Dermis microvascular lymphatic vessel endothelial cell (primary cell): ENCODE data around the gene GSDME. TPM values are rescaled to one million over a fixed set of nuclear protein-coding genes. Genes with fewer than 3 reads are reported as not detected.
A peak's percentile ranks its signal among the peaks of the same experiment; 100 is the strongest.

Experiments used
- DNase-seq, 2 donors: peaks; one replicate each; pipeline versions ENCODE4 v3.0.0 to v3.0.0-alpha.2; 2010; ENCODE audit warnings: low read depth in 2 of 2
- total RNA-seq: library from RNA; depleted of rRNA; stranded (reverse); fragments of >200 nt; gene quantifications from 2 replicates; pipeline ENCODE4 v1.2.1, GENCODE V29; 2014

Gene GSDME
- total RNA-seq, 1 donor from 2014 or later: 15.1 TPM

GRCh38 chr7:24773646-24774045, 16.4 kb upstream of the GSDME start:
- no peak for DNase-seq

- DNase-seq: no peak
These were observed 12.6 kb upstream of the GSDME start for GRCh38 chr7:24769851-24770250.

GRCh38 chr7:24769014-24769830, 12.0 kb upstream of the GSDME start:
- no peak for DNase-seq

- peak in 1 of 2 donors; percentile 18 for DNase-seq
These were observed 10.8 kb upstream of the GSDME start for GRCh38 chr7:24767878-24768569.

- DNase-seq: no peak
These were observed 7.9 kb upstream of the GSDME start for GRCh38 chr7:24764972-24765744.

- no peak for DNase-seq
These were observed 6.7 kb upstream of the GSDME start for GRCh38 chr7:24764011-24764410.

- no peak for DNase-seq
These were observed 6.1 kb upstream of the GSDME start for GRCh38 chr7:24763303-24763901.

GRCh38 chr7:24762771-24763170, 5.5 kb upstream of the GSDME start:
- no peak for DNase-seq

- DNase-seq: no peak
These were observed 3.7 kb upstream of the GSDME start for GRCh38 chr7:24760968-24761367.

- DNase-seq: peak; percentile 29 to 66
These were observed 515 bp downstream of the GSDME start for GRCh38 chr7:24756545-24757352.

GRCh38 chr7:24755541-24756407, 1.5 kb downstream of the GSDME start:
- peak; percentile 66 to 90 for DNase-seq

GRCh38 chr7:24754906-24755506, 2.3 kb downstream of the GSDME start:
- no peak for DNase-seq

- DNase-seq: no peak
These were observed 5.0 kb downstream of the GSDME start for GRCh38 chr7:24752073-24752800.

GRCh38 chr7:24751484-24751883, 5.8 kb downstream of the GSDME start:
- DNase-seq: no peak

- DNase-seq: no peak
These were observed 6.7 kb downstream of the GSDME start for GRCh38 chr7:24750441-24751055.

GRCh38 chr7:24748521-24748920, 8.7 kb downstream of the GSDME start:
- no peak for DNase-seq

- DNase-seq: no peak
These were observed 11.9 kb downstream of the GSDME start for GRCh38 chr7:24745355-24745754.

- no peak for DNase-seq
These were observed 13.8 kb downstream of the GSDME start for GRCh38 chr7:24743471-24743870.
